HG03060 (cell line): ENCODE measurements around the gene CD7.

ENCODE experiments used
- ATAC-seq: cut with Tn5 transposase; IDR thresholded peaks from one replicate; pipeline ENCODE4 v1.9.1; 2021; ENCODE audit warnings: low read depth, moderate number of reproducible peaks; ENCODE audit not compliant: unreplicated experiment

The CD7 gene

GRCh38 chr17:82282239-82283207 is 34.9 kb downstream of the CD7 start:
- no peak for ATAC-seq

- ATAC-seq, result no peak
These were observed 35.7 kb downstream of the CD7 start for GRCh38 chr17:82281502-82282238.

GRCh38 chr17:82281076-82281475 is 36.3 kb downstream of the CD7 start:
- ATAC-seq, result no peak

DNA sequence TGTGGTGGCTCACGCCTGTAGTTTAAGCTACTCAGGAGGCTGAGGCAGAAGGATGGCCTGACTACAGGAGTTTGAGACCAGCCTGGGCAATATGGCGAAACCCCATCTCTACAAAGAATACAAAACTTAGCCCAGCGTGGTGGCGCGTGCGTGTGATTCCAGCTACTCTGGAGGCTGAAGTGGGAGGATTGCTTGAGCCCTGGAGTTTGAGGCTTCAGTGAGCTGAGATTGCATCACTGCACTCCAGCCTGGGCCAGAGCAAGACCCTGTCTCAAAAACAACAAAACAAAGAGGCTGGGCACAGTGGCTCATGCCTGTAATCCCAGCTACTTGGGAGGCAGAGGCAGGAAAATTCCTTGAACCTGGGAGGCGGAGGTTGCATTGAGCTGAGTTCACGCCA is 36.9 kb downstream of the CD7 start:
- no peak for ATAC-seq

DNA sequence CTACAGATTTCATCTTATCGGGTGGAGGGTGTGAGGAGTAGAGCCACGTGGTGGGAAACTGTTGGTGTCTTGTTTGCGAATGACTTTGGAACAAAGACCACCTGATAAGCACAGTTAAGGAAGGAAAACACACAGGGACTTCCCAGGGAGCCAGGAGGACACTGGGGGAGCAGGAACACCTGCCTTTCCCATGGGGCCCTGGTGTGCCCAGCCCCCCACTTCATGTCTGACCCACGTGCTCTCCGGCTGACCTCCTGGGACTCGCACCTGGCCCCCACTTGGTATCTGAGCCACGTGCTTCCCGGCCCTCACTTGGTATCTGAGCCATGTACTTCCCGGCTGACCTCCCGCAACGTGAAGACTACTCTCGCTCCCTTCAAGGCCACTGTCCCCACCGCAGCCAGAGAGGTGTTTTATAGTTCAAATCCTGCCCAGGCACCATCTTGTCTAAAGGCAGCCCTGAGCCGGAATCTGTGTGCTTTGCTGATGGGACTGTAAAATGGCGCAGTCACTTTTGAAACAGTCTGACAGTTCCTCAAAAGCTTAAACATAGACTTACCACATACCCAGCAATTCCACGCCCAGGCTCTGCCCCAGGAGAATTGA is 38.5 kb downstream of the CD7 start:
- ATAC-seq, result no peak

- no peak for ATAC-seq
These were observed 39.1 kb downstream of the CD7 start for GRCh38 chr17:82278308-82278707.

DNA sequence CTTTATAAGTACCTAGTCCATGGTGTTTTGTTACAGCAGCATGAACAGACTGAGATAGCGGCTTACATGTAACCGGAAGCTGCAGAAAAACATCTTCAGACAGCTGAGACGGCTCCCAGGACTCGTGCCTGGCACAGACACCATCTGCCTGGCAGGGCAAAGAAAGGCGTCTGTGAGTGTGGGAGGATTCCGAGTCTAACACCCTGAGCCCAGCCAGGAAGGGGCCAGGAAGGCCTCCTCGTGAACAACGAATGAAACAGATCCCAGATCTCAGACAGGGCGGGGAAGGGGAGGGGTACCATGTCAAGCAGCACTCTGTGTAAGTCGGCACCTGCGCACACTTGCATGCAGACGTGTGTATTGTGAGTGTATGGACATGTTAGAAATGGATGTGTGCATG is 39.6 kb downstream of the CD7 start:
- ATAC-seq, result no peak

DNA sequence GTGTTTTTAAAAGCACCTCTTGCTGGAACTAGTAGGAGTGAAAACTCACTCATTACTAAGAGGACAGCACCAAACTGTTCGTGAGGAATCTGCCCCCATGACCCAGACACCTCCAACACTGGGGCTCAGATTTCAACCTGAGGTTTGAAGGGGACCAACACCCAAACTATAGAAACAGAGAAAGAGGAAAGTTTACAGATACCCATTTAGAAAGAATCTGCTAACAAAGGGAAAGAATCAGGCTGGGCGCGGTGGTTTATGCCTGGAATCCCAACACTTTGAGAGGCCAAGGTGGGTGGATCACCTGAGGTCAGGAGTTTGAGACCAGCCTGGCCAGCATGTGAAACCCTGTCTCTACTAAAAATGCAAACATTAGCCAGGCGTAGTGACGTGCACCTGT is 40.5 kb downstream of the CD7 start:
- no peak for ATAC-seq

GRCh38 chr17:82275326-82275725 is 42.1 kb downstream of the CD7 start:
- ATAC-seq, result no peak

- no peak for ATAC-seq
These were observed 43.0 kb downstream of the CD7 start for GRCh38 chr17:82274134-82275020.

- no peak for ATAC-seq
These were observed 43.9 kb downstream of the CD7 start, which contains the start of gene CSNK1D for GRCh38 chr17:82273327-82274133. Gene CSNK1D, minus strand, starts transcription at chr17:82273700. Its CDS starts 319 bp downstream, at chr17:82273381.

DNA sequence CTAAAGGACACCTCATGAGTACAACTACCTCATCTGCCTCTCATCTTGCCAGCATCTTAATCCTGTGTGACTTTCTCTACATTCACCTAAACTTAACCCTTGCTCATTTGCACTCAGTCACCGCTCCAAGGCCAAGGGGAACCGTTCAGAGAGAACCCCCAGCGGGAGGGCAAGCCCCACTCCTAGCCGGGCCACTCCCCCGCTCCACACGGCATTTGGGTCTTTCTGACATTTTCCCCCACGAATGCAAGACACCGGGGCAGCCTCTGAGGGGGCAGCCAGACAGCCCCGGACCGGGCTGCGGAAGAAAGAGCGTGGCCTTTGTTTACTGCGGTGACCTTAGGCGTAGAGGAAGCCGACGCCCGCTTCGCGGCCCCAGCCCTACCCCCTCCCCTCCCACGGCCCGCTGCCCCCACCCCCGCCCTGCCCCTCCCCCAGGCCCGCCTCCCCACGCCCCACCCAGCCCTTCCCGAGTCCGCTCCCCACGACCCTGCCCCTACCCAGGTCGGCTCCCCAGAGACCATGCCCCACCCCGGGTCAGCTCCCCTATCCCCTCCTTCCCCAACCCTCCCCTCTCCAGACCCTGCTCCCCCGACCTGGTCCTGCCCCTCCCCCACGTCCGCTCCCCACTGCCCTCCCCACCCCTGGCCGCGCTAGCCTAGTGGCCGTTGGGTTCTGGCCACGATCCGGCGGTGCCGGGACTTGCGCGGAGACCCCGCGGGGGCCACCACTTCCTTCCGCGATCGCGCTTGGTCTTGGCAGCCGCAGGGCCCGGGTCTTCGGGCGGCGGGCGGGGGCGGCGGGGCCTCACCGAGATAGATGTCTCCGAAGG is 44.7 kb downstream of the CD7 start:
- no peak for ATAC-seq

- no peak for ATAC-seq
These were observed 46.0 kb downstream of the CD7 start for GRCh38 chr17:82271401-82271800.

GRCh38 chr17:82270651-82271050 is 46.8 kb downstream of the CD7 start:
- ATAC-seq, result no peak

GRCh38 chr17:82269882-82270500 is 47.4 kb downstream of the CD7 start:
- ATAC-seq, result no peak

GRCh38 chr17:82269138-82269881 is 48.1 kb downstream of the CD7 start:
- no peak for ATAC-seq
